Skin epidermis (tissue), 12 donors: ENCODE results near the gene FRMPD3.

Experiments used
- H3K27ac ChIP-seq, 21 experiments: fragments of 200-600 bp; sonication (generic) in 11 of 21; one replicate each; pipeline ENCODE4 v1.5.0; 2020; ENCODE audit warnings: mild to moderate bottlenecking in 3 of 21, inconsistent platforms in 2 of 21, moderate library complexity in 2 of 21
- H3K4me3 ChIP-seq, 7 experiments: fragments of 200-600 bp; sonication (generic) in 2 of 7; one replicate each; pipeline ENCODE4 v1.5.0; 2020; ENCODE audit warnings: inconsistent platforms in 2 of 7, mild to moderate bottlenecking in 2 of 7, moderate library complexity in 1 of 7

The FRMPD3 gene

GRCh38 chrX:107448998-107449835, at the start of gene FRMPD3:
Gene FRMPD3 (plus strand): TSS chrX:107449652. CDS start chrX:107526589, 76,937 bp downstream.
- Histone ChIP-seq H3K4me3 (peak within 1 kb of the TSS in 6 of 7 experiments; percentile 7 to 41 (median 22)), H3K27ac (no peak within 1 kb of the TSS)

DNA sequence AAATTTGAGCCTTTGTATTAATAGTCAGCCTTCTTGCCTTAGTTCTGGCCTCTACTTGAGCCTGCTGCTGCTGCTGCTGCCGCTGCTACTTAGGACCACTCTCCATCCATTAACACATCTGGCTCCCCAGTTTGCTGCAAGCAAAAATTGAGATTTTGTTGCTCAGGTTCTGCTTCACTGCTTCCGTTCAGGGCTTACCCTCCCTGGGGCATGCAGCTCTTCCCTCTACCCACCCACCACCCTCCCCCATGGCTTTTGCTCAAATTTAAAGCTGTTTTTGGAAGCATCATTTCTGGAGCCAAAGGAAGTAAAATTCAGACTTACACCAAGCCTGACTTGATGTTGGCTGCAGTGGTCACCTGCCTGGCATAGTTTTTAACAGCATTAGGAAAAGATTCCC, 28.9 kb upstream of the FRMPD3 start:
- H3K27ac ChIP-seq: no peak overlapping the region
- no peak overlapping the region for H3K4me3 ChIP-seq

- H3K27ac ChIP-seq: no peak overlapping the region
- no peak overlapping the region for H3K4me3 ChIP-seq
Observed at GRCh38 chrX:107421337-107421861, 28.1 kb upstream of the FRMPD3 start.

DNA sequence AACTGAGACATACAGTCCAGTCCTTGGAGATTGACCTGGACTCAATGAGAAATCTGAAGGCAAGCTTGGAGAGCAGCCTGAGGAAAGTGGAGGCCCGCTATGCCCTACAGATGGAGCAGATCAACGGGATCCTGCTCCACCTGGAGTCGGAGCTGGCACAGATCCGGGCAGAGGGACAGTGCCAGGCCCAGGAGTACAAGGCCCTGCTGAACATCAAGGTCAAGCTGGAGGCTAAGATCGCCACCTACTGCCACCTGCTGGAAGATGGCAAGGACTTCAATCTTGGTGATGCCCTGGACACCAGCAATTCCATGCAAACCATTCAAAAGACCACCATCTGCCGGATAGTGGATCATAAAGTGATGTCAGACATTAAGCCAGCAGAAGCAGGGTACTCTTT, 20.4 kb upstream of the FRMPD3 start:
- no peak overlapping the region for H3K27ac ChIP-seq

GRCh38 chrX:107440187-107440586, 9.3 kb upstream of the FRMPD3 start:
- Histone ChIP-seq H3K4me3 (no peak overlapping the region), H3K27ac (no peak overlapping the region)

More for the DNA sequence above, 20.4 kb upstream of the FRMPD3 start:
- no peak overlapping the region for H3K4me3 ChIP-seq

GRCh38 chrX:107440692-107441091, 8.8 kb upstream of the FRMPD3 start:
- H3K4me3 ChIP-seq: no peak overlapping the region
- H3K27ac ChIP-seq: no peak overlapping the region

DNA sequence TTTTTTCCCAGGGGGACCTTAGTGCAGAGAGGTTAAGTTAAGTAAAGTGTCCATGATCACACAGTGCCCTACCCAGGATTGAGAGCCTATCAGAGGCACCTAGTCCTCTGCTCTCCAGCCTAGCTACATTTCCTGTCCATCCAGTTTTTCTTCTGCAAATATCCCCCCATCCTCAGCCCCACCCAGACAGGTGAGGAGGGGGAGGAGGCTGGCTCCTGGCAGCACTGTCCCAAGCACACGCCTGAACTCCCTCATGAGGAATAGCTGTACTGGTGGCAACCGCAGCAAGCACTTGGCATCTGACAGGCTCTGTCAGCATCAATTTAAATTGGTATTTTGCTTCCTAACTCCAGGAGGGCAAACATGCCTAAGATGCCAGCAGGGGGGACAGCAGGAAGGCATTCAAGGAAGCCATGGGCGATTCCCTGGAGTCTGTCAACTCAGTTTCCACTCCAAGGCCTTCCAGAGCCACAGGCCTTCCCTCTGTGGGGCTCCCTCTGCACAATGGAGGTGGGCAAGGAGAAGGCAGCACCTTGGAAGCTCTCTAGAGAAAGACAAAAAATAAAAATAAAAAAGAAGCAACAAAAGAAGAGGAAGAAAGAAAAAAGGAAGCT, 6.4 kb upstream of the FRMPD3 start:
- H3K27ac ChIP-seq: no peak overlapping the region

GRCh38 chrX:107445146-107445545, 4.3 kb upstream of the FRMPD3 start:
- Histone ChIP-seq H3K4me3 (no peak overlapping the region), H3K27ac (no peak overlapping the region)

More for the DNA sequence above, 6.4 kb upstream of the FRMPD3 start:
- no peak overlapping the region for H3K4me3 ChIP-seq

DNA sequence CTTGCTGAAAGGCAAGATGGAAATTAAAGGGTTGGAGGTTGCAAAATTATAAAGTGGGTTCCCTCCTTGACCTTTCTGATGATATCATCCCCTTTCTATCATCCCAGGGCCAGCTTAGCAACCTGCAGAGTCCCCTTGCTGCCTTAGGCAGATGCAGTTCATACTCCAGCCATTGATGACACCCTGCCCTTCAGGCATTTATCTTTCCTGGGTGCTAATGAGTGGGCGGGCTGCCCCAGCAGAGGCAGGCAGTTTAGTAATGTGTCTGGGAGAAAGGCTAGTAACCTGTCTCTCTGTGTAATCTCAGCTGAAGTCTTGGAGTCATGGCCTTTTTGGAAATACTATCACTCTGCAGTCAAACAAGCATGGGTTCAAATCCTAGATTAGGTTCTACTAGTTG, 3.8 kb upstream of the FRMPD3 start:
- Histone ChIP-seq H3K27ac (no peak overlapping the region), H3K4me3 (no peak overlapping the region)

GRCh38 chrX:107447642-107448041, 1.8 kb upstream of the FRMPD3 start:
- no peak overlapping the region for H3K27ac ChIP-seq
- H3K4me3 ChIP-seq: no peak overlapping the region

DNA sequence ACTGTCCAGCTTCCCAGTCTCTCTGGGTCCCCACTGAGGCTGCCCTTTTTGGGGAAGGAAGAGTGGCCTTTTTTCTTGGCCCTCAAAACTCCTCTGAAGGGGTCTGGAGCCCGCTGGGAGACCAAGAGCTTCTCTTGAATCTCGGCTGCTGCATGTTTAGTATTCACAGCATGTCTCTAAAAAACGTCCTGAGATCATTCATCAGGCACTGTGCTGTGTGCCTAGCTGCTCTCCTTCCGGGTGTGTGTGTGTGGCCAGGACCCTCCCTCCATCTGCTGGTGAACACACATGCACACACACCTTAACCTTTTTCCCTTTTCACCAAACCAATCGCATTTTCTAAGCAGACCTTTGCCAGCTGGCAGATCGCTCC, 841 bp upstream of the FRMPD3 start:
- peak overlapping the region in 2 of 7 experiments; percentile 37 to 41 for H3K4me3 ChIP-seq
- H3K27ac ChIP-seq: no peak overlapping the region

DNA sequence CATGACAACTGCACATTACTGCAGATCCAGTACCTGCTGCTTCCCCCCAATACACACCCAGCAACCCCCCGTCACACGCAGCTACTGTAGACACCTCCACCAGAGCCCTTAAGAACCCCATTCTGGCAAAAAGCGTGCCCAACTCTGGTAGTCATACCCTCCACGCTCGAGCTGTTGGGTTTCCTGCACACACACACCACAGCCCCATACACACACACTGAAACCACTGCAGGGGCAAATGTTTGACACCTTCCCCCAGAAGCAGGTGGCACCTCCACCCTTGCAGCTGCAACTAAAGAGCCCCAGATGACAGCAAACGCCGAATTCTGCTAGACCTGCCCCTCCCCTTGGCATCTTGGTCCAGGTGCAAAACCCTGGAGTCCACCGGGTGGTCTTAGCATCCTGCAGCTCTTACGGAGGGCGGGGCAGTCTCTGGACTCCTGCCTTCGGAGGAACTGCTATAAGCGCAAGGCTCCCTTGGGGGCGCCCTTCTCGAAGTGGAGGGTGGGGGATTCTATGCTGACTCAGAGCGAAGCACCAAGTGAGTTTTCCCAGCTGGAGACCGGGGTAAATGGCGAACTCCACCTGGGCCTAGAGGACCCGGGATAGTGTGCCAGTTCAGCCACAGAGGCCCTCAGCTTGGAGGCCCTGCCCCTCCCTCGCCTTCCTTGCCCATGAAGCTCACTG, 1.5 kb downstream of the FRMPD3 start:
- H3K4me3 ChIP-seq: no peak overlapping the region
- H3K27ac ChIP-seq: no peak overlapping the region

GRCh38 chrX:107451731-107452130, 2.3 kb downstream of the FRMPD3 start:
- no peak overlapping the region for H3K4me3 ChIP-seq
- H3K27ac ChIP-seq: no peak overlapping the region

- Histone ChIP-seq H3K4me3 (no peak overlapping the region), H3K27ac (no peak overlapping the region)
Observed at GRCh38 chrX:107452581-107452980, 3.1 kb downstream of the FRMPD3 start.

GRCh38 chrX:107454302-107454701, 4.8 kb downstream of the FRMPD3 start:
- Histone ChIP-seq H3K27ac (no peak overlapping the region), H3K4me3 (no peak overlapping the region)

DNA sequence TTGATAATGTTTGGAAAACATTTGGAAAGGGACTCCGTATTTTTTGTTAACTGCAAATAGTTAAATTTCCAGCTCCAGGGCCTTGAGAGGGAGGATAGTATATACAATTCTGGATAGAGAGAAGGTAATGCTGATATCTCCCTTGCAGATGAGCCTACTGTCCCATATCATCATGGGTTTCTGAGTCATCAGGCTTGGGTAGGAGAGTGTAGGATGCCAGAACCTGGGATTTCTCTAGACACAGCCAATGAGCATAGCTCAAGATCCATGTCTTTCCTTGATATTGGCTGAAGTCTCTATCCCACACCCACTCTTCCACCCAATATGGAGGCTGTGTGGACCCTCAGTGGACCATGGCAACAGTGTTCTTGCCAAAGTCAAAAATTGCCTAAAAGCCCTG, 7.8 kb downstream of the FRMPD3 start:
- Histone ChIP-seq H3K4me3 (no peak overlapping the region), H3K27ac (no peak overlapping the region)

GRCh38 chrX:107465932-107466620, 16.6 kb downstream of the FRMPD3 start:
- H3K4me3 ChIP-seq: no peak overlapping the region
- H3K27ac ChIP-seq: no peak overlapping the region

DNA sequence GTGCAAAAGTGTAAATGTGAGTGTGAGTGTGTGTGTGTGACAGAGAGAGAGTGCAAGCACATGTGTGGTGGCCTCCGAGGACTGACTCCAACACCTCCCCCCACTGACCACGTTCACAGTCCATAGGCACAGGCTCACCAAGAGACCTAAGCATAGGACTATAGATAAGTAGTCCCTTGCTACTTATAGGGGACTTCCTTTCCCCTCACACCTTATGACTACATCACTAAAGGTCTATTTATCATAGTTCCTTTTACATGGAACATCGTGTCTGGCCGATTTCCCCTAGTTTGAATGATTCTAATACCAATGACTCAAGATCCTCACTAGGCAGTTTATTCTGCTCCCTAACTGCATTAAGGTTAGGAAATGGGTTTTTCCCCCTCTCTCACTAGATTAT, 17.8 kb downstream of the FRMPD3 start:
- no peak overlapping the region for H3K27ac ChIP-seq
- H3K4me3 ChIP-seq: no peak overlapping the region

GRCh38 chrX:107470198-107470597, 20.7 kb downstream of the FRMPD3 start:
- Histone ChIP-seq H3K4me3 (no peak overlapping the region), H3K27ac (no peak overlapping the region)

DNA sequence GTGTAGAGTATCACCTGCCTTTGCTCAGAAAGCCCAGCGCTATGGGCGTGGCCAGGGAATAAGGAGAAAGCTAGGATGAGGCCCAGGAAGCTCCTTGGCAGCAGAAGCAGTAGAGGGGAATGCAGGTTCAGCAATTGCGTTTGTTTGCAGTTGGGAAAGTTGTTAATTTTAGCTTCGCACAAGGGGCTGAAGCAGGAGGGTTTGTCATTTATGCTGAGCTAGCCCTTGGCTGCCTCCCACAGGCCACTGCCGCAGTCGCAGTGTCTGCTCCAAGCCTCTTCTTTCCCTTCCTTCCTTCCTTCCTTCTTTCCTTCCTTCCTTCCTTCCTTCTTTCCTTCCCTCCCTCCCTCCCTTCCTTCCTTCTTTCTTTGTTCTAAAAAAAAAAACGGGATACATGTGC, 21.5 kb downstream of the FRMPD3 start:
- no peak overlapping the region for H3K4me3 ChIP-seq
- H3K27ac ChIP-seq: no peak overlapping the region
